HG02840 (cell line): ENCODE measurements around the gene ATP2B2.

Experiments used
- ATAC-seq: cut with Tn5 transposase; IDR thresholded peaks from one replicate; pipeline ENCODE4 v1.9.1; 2021; ENCODE audit warnings: mild to moderate bottlenecking, moderate library complexity, moderate number of reproducible peaks; ENCODE audit not compliant: unreplicated experiment, low FRiP score

Gene ATP2B2

GRCh38 chr3:10496121-10496863 is 9.1 kb downstream of the ATP2B2 start:
- no peak for ATAC-seq

DNA sequence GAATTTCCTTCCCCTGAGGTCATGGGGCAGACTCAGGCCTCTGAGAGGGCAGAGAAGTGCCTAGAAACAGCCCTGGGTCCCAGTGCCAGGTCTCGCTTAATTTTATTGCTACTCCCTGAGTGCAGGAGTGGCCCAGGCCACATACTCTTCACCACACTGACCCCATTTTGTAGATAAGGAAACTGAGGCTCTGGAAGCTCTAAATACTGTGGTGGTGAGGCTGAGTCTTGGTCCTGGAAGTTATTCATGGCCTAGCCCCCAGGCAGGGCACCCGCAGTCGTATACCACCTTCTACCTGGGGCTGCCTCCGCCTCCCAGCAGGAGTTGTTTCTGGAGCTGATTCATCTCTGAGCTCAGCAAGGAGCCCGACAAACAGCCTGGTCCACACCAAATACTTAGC is 9.8 kb downstream of the ATP2B2 start:
- no peak for ATAC-seq

DNA sequence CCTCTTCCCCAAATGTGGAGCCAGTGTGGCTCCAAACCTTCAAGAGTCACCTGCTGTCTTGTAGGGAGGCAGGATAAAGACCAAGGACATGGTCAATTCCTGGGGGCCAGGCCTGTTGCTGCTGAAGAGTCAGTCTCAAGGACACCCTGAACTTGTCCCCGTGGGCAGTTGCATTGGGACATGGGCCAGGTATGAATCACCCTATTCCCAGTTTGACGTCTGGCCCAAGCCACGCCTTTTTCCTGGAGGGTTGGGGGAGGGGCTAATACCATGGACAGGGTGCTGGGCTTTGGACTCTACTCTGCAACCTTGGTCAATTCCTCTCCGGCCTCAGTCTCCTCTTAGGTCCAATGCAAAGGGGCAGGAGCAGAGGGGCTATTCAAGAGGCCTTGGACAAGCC is 10.4 kb downstream of the ATP2B2 start:
- ATAC-seq, result no peak

- no peak for ATAC-seq
Measured at GRCh38 chr3:10494180-10494579, 11.2 kb downstream of the ATP2B2 start.

GRCh38 chr3:10493202-10493589 is 12.2 kb downstream of the ATP2B2 start:
- ATAC-seq, result no peak

DNA sequence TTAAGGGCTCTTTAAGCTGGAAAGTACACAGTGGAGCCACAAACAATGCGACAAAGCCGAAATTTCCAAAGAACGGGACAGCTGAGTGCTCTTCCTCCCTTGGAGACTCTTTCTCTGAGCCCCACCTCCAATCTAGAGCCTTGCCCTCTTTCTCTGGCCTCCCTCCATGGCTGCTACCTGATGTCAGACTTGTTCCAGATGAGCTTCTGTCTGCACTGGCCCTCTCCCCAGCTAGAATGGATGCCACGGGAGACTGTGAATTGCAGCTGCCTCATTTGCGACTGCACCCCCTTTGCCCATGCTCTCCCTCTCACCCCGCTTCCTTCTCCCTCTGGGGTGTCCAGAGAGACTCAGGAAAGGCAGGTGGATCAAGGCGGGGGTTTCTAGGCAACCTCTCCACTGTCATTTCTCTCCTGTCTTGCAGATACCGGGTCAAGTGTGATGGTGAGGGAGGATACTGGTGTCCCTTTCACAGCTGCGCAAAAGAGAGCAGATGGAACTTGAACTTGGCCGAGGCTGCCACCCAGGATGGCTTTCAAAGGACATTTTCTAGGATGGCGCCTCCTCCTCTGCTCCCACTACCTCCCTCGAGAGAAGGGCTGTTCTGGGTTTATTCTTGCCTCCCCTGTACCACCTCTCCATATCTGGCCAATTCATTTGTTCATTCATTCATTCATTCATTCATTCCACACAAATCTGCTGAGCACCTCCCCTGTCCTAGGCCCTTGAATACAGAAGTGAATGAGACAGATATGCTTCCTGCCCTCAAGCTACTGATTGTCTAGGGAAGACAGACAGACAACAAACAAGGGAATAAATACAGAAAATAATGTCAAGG is 12.8 kb downstream of the ATP2B2 start:
- no peak for ATAC-seq

DNA sequence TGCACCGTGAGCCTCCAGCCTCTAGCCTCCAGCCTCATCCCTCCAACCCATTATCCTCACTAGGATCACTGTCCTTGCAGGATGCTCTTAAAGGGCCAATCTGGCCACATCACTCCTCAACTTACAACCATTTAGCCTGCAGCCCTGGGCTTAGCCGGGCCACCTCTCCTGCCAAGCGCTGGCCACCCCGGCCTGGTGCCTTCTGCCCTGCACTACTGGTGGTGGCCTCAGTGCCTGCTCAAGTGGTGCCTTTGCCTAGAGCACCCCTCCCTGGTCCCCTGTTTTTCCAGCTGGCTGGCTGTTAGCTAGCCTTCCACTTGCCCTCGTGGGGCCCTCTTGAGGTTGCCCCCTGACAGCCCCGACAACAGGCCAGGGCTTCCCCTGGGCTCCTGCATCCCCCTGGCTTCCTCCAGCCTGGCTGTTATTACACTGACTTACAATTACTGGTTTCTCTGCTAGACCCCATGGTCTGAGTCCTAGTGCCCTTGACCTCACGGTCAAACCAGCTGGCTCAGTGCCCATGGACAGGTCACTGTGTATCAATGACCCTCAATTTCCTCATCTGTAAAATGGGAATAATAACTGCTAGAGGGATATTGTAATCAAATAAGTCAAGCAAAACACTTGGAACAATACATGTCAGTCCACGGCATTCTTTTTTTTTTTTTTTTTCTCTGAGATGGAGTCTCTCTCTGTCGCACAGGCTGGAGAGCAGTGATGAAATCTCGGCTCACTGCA is 15.5 kb downstream of the ATP2B2 start:
- no peak for ATAC-seq

- no peak for ATAC-seq
Measured at GRCh38 chr3:10487988-10488633, 17.3 kb downstream of the ATP2B2 start.

DNA sequence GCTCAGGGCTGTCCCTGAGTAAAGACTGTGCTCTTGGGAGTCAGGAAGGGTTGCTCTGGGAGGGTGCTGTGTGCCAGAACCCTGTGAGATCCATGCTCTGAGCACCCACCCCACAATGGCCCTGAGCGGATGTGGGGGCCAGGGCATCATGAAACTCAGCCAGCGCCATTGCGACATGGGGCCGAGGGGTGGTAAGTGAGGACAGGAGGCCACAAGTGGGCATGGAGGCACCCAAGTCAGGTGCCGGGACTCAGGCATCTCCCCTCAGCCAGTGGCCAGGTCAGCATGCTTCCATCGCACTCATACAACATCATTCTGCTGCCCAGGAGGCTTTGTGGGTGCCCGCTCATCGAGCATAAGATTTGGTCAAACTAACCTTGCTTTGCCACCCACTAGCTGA is 19.6 kb downstream of the ATP2B2 start:
- no peak for ATAC-seq

GRCh38 chr3:10485380-10485779 is 20.0 kb downstream of the ATP2B2 start:
- no peak for ATAC-seq

DNA sequence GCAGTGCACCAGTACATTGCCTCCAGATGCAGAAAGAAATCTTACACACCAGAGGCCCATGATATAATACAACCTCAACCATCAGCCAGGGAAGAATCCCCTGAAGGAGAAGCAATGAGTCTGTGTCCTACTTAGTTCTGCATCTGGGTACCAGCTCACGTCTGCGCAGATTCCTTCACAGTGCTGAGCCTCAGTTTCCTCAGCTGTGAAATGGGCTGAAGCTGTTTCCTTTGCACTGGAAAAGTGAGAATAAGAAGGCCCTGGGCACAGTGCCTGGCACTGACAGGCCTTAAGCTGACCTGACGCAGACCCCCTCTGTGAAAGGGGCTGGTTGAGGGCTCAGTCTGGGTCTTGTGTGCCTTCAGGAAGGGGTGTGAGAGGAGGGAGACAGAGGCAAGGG is 20.7 kb downstream of the ATP2B2 start:
- ATAC-seq, result no peak

- ATAC-seq, result no peak
Measured at GRCh38 chr3:10483686-10484345, 21.6 kb downstream of the ATP2B2 start.

DNA sequence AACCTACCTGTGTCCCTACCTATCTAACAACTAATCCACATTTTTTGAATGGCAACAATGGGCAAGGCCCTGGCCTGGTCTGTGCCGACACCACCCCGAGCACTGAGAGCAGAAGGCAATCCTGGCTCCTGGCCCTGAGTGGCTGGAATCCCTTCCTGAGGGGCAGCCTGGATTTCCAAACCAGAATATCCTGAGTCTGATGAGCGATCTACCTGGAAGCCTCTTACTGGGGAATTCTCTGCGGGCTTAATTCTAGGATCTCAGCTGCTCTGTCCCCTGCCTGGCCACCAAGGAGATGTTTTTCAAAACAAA is 22.1 kb downstream of the ATP2B2 start:
- no peak for ATAC-seq

DNA sequence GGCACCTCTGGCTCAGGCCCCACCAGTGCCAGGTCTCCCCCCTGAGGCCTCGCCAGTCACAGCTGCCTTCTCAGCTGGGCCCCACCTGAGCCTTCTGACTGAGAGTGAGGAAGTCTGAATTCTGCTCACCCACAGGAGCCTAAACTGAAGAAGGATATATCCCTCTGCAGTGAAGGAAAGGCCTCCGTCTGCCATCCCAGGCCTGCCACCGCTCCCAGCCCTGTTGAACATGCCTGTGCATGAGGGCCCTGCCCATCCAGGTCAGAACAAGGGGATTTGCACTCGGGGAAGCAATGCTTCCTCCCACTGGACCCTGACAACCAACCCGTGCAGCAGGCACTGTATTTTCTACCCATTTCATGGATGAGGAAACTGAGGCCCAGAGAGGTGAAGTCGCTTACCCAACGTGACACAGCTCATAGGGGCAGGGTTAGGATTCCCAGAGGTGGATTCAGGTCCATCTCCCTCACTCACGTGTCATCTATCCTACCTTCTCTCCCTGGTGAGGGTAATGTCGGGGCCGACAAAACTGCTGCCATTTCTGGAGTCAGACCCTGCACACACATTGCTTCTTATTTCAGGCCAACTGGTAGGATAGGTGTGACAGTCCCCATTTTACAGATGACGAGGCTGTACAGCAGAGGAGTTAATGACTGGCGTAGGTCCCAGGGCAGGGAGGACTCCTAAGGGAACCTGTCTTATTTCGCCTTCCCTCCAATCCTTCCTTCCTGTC is 22.6 kb downstream of the ATP2B2 start:
- ATAC-seq, result no peak

DNA sequence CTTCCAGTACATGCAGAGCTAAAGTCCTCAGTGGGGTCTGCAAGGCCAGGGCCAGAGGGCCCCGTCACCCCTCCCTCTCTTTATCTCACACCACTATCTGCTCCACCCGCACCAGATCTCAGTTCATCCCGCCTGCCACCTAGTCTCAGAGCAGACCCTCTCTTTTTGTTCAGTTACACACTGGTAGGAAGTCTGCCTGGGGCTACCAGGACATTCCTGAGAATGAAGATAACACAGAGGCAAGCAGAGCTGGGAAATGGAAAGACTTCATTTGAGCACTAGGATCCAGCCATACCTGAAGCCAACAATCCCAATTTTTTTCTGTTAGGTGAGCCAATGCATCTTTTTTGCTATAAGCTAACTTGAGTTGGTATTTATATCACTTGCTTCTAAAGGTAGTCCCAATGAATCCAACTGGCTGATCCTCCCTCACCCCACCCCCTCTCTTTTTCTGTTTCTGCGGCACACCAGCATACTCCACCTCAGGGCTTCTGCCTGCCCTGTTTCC is 24.5 kb downstream of the ATP2B2 start:
- ATAC-seq, result no peak

- ATAC-seq, result no peak
Measured at GRCh38 chr3:10479311-10479710, 26.1 kb downstream of the ATP2B2 start.

DNA sequence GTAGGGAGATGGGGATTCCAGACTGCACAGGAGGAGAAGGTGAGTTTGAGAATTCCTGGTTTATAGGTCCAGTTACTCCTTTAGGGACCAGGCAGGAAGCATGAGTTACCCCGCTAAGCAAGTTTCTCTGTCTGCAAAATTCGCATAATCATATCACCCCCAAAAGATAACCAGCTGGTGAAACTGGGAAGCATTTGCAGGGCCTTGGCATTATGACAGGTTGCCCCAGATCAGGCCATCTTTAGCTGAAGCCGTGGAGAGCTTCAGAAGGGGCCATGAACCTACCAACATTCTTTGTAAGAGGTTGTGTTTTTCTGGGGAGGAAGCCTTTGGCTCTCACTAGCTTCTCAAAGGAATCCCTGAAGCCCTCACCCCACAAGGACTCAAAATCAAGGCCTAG is 29.4 kb downstream of the ATP2B2 start:
- no peak for ATAC-seq

GRCh38 chr3:10474847-10475246 is 30.5 kb downstream of the ATP2B2 start:
- ATAC-seq, result no peak

GRCh38 chr3:10474275-10474646 is 31.1 kb downstream of the ATP2B2 start:
- ATAC-seq, result no peak
